KMS-11 (cell line): ENCODE data around the gene DAGLB.
"Not testable (repeated sequence)": the region's sequence is repeated elsewhere in the genome, so short reads cannot be mapped to it uniquely, and the experiment has no call there.

Experiments
- H2AFZ ChIP-seq: fragments of 200-600 bp; sonication (generic); 2 replicates; pipeline ENCODE4 v1.6.1; 2016; ENCODE audit warnings: antibody characterized with exemption, mixed run types, low read depth
- H3K27ac ChIP-seq: fragments of 200-600 bp; sonication (generic); 2 replicates; pipeline ENCODE4 v1.6.1; 2016; ENCODE audit warnings: mild to moderate bottlenecking, mixed run types
- H3K27me3 ChIP-seq: fragments of 200-600 bp; sonication (generic); 2 replicates; pipeline ENCODE4 v1.6.1; 2017; ENCODE audit warnings: mild to moderate bottlenecking, low read depth, mixed run types, moderate library complexity; ENCODE audit not compliant: insufficient read depth
- H3K36me3 ChIP-seq: fragments of 200-600 bp; sonication (generic); 2 replicates; pipeline ENCODE4 v1.6.1; 2017; ENCODE audit warnings: mild to moderate bottlenecking, mixed run types; ENCODE audit not compliant: insufficient read depth
- H3K4me1 ChIP-seq: fragments of 200-600 bp; sonication (generic); 2 replicates; pipeline ENCODE4 v1.6.1; 2016; ENCODE audit warnings: mild to moderate bottlenecking, low read depth, mixed run types; ENCODE audit not compliant: poor library complexity, severe bottlenecking
- H3K4me2 ChIP-seq: fragments of 200-600 bp; sonication (generic); 2 replicates; pipeline ENCODE4 v1.7.0; 2016; ENCODE audit warnings: mild to moderate bottlenecking, mixed run types
- H3K4me3 ChIP-seq: fragments of 200-600 bp; sonication (generic); IDR thresholded peaks from 2 replicates; pipeline ENCODE4 v1.6.1; 2017; ENCODE audit warnings: low read depth, low read length, mixed read lengths; ENCODE audit not compliant: insufficient read depth
- H3K79me2 ChIP-seq: fragments of 200-600 bp; sonication (generic); 2 replicates; pipeline ENCODE4 v1.6.1; 2016; ENCODE audit warnings: low read depth, mixed run types; ENCODE audit not compliant: insufficient read depth
- H3K9ac ChIP-seq: fragments of 200-600 bp; sonication (generic); 2 replicates; pipeline ENCODE4 v1.6.1; 2016; ENCODE audit warnings: mild to moderate bottlenecking, mixed run types
- H4K20me1 ChIP-seq: fragments of 200-600 bp; sonication (generic); 2 replicates; pipeline ENCODE4 v1.6.1; 2016; ENCODE audit warnings: mild to moderate bottlenecking, mixed run types; ENCODE audit not compliant: insufficient read depth
- TF ChIP-seq, protein P1 (sequence below): fragments of 200-600 bp; sonication (generic); conservative IDR thresholded peaks from 2 replicates; pipeline ENCODE4 v1.6.1; 2017; ENCODE audit warnings: low read depth, mild to moderate bottlenecking, antibody characterized with exemption, low read length, moderate library complexity, mixed read lengths

Gene DAGLB

DNA sequence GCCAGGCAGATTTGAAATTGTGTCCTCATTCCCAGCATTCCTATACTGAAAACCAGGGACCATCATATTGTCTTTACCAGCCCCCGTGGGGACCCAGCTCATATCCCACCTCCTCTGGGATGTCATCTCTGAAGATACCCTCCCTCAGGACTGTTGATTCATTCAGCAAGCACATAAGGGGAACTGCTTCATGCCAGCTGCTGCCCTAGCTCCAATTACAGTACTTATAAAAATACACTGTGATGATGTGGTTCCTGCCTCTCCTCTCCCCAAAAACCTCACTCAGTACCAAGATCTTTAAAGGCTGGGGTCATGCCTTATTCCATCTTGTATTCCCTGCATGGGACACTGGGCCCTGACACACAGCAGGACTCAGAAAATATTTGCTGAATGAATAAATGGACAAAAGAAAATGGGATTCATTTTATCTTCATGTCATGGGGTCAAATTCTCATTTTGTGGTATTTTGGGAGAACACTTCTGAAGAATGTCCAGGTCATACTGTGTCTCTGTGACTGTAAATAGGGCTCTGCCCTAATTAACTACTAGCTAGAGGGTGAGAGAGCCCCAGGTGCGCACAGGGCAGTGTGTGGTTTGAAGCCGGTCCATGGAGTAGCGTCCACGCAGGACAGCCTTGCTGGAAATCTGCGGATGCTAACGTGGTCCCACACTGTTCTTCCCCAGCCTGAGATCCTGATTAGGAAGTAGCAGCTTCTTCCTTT is 29.0 kb upstream of the DAGLB start:
- H4K20me1 ChIP-seq = peaks cover 25% of the 10 kb centered on the region
- peaks cover 87% of the 10 kb centered on the region for H3K79me2 ChIP-seq
- no peak overlapping the region for H2AFZ ChIP-seq
- no peaks in the 10 kb centered on the region for H3K27me3 ChIP-seq
- TF ChIP-seq, protein P1, sequence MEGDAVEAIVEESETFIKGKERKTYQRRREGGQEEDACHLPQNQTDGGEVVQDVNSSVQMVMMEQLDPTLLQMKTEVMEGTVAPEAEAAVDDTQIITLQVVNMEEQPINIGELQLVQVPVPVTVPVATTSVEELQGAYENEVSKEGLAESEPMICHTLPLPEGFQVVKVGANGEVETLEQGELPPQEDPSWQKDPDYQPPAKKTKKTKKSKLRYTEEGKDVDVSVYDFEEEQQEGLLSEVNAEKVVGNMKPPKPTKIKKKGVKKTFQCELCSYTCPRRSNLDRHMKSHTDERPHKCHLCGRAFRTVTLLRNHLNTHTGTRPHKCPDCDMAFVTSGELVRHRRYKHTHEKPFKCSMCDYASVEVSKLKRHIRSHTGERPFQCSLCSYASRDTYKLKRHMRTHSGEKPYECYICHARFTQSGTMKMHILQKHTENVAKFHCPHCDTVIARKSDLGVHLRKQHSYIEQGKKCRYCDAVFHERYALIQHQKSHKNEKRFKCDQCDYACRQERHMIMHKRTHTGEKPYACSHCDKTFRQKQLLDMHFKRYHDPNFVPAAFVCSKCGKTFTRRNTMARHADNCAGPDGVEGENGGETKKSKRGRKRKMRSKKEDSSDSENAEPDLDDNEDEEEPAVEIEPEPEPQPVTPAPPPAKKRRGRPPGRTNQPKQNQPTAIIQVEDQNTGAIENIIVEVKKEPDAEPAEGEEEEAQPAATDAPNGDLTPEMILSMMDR = no peak
- no peak overlapping the region for H3K4me3 ChIP-seq
- H3K9ac ChIP-seq = no peak overlapping the region
- 0 out of 2 replicates have a peak, but pooled peaks cover 4% of the 10 kb centered on the region for H3K36me3 ChIP-seq
- no peak overlapping the region for H3K27ac ChIP-seq
- peaks cover 31% of the 10 kb centered on the region for H3K4me1 ChIP-seq
- H3K4me2 ChIP-seq = no peak overlapping the region

DNA sequence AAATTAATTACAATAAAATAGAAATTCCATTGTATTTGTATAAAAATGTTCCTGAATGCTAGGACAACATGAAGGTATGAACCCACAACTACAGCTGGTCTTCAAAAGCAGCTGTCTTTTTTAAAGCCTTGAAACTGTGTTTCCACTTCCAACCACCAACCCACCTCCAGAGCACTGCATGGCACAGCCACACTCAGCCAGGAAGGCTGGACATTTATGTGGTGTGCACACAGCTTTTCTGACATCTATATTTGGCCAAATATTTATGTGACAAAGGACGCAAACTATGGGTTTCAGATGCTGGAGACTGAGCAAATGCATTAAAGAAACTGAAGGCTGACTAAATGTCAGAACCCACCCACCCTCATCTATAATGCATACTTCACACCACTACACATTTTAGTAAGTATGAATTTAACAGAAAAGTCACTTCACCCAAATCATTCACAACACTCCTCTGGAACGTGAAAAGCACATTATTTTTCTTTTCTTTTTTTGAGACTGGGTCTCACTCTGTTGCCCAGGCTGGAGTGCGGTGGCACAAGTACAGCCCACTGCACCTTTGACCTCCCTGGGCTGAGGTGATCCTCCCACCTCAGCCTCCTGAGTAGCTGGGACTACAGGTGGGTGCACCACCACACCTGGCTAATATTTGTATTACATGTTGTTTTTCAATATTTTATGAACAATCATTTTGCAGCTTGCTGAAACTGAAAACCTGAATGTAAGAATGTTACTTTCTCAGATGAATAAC is 27.9 kb upstream of the DAGLB start:
- Histone ChIP-seq H3K79me2 (peaks cover 75% of the 10 kb centered on the region), H2AFZ (no peak overlapping the region), H3K27ac (no peak overlapping the region), H3K9ac (no peak overlapping the region), H3K4me3 (no peak overlapping the region), H3K4me1 (peaks cover 27% of the 10 kb centered on the region), H3K4me2 (no peak overlapping the region), H3K27me3 (no peaks in the 10 kb centered on the region), H4K20me1 (peaks cover 25% of the 10 kb centered on the region), H3K36me3 (0 out of 2 replicates have a peak, but pooled peaks cover 4% of the 10 kb centered on the region)
- TF ChIP-seq, protein P1 = no peak

DNA sequence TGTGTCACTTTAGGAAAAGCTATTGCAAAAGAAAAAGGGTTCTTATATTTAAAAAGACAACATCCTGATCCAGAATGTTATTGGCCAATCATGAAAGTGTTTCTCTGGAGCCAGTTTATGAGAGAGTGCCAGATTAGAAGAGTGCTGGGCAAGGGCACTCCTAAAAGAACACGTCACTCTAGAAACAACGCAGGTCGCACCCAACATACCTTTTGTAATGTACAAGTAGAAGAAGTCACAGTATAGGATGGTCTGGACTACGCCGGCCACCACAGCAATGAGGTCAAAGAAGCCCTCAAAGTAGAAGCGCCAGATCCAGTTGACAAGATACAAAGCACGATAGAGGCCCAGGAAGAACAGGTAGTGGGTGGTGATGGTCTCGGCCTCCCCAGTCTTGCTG is 18.1 kb upstream of the DAGLB start:
- H3K4me3 ChIP-seq = no peak overlapping the region
- TF ChIP-seq, protein P1 = no peak
- H3K79me2 ChIP-seq = no peaks in the 10 kb centered on the region
- H4K20me1 ChIP-seq = no peaks in the 10 kb centered on the region
- no peak overlapping the region for H2AFZ ChIP-seq
- H3K36me3 ChIP-seq = no peaks in the 10 kb centered on the region; the same call in 1 of the 2 replicates
- no peak overlapping the region for H3K27ac ChIP-seq
- H3K4me1 ChIP-seq = no peaks in the 10 kb centered on the region
- no peak overlapping the region for H3K9ac ChIP-seq
- no peak overlapping the region for H3K4me2 ChIP-seq
- no peaks in the 10 kb centered on the region for H3K27me3 ChIP-seq

DNA sequence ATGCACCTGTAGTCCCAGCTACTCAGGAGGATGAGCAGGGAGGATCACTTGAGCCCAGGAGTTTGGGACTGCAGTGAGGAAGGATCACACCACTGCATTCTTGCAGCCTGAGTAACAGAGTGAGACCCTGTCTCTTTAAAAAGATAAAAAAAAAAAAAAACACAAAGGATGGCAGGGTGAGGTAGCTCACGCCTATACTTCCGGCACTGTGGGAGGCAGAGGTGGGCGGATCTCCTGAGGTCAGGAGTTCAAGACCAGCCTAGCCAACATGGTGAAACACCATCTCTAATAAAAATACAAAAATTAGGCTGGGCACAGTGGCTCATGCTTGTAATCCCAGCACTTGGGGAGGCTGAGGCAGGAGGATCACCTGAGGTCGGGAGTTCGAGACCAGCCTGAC is 15.9 kb upstream of the DAGLB start:
- not testable (repeated sequence) for H3K4me2 ChIP-seq, H3K27ac ChIP-seq, H3K79me2 ChIP-seq, H2AFZ ChIP-seq, H3K36me3 ChIP-seq, H3K27me3 ChIP-seq, H3K9ac ChIP-seq, H4K20me1 ChIP-seq, H3K4me1 ChIP-seq, H3K4me3 ChIP-seq
